Rectal smooth muscle tissue (tissue), 1 donor: Measurements from ENCODE around the gene WDR49.

Source experiments
- H3K27ac ChIP-seq: one replicate; pipeline ENCODE4 v1.7.0; 2013; ENCODE audit warnings: low read depth, low read length, inconsistent platforms
- H3K27me3 ChIP-seq: one replicate; pipeline ENCODE4 v1.7.0; 2013; ENCODE audit warnings: low read length; ENCODE audit not compliant: control insufficient read depth, insufficient read depth
- H3K36me3 ChIP-seq: one replicate; pipeline ENCODE4 v1.7.0; 2013; ENCODE audit warnings: low read length; ENCODE audit not compliant: control insufficient read depth, insufficient read depth
- H3K4me1 ChIP-seq: one replicate; pipeline ENCODE4 v1.7.0; 2013; ENCODE audit warnings: low read length; ENCODE audit not compliant: control insufficient read depth, insufficient read depth
- H3K4me3 ChIP-seq: one replicate; pipeline ENCODE4 v1.7.0; 2013; ENCODE audit warnings: low read length
- H3K9ac ChIP-seq: one replicate; pipeline ENCODE4 v1.7.0; 2013; ENCODE audit warnings: low read length

WDR49 gene

DNA sequence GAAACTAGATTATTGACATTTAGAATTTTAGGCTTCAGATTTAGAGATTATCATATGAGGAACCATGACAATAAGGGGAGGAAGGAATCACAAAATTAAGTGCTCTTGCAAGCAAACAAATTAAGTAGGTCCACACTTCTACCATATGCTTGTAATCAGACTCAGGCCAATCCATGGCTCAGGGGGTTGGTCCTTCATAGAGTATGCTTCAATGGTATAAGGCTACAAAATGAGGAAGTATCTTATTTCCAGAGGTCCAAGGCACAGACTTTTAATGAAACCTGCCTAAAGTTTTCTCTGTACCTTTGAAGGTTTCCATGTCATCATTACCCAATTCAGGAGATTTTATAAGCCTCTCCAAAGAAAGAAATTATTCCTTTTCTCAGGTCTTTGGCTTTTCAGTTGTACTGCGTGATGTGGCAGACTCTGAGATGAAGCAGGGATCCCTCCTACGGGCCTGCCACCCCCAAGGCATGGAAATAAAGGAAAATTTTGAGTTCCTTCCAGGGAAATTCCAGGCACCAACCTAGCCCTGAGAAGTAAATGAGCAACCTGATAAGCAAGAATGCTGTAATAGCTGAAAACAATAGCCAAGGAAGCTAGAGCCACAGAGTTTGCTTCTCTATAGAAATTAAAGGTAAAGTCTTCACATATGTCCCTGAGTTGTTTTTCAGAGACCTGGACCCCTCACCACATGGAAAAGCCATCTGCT lies 216.2 kb downstream of the WDR49 start:
- Histone ChIP-seq H3K27ac (no peak overlapping the region), H3K4me3 (no peak overlapping the region)

More for the DNA sequence above, 216.2 kb downstream of the WDR49 start:
- no peak overlapping the region for H3K9ac ChIP-seq
- H3K36me3 ChIP-seq, result no peaks in the 10 kb centered on the region
- no peaks in the 10 kb centered on the region for H3K4me1 ChIP-seq
- no peaks in the 10 kb centered on the region for H3K27me3 ChIP-seq
